K562 (cell line): Measurements from ENCODE around the gene KCNJ4. TPM values are rescaled to one million over a fixed set of nuclear protein-coding genes. Genes with fewer than 3 reads are reported as not detected.

Experiments
- CBX1 ChIP-seq: sonication (generic); IDR thresholded peaks from 2 replicates; pipeline ENCODE4 v1.6.1; 2016; ENCODE audit warnings: antibody characterized with exemption, low read depth, mild to moderate bottlenecking
- CHD4 ChIP-seq: fragments of 200-600 bp; sonication (generic); IDR thresholded peaks from 3 replicates; pipeline ENCODE4 v1.6.1; 2012; ENCODE audit warnings: low read depth, mild to moderate bottlenecking, mixed read lengths, low read length, inconsistent platforms; ENCODE audit not compliant: insufficient read depth, insufficient replicate concordance, poor library complexity, severe bottlenecking
- ELF4 ChIP-seq: fragments of 450-650 bp; formaldehyde crosslinking; IDR thresholded peaks from 2 replicates; pipeline ENCODE4 v1.4.0; 2022; ENCODE audit warnings: missing genetic modification characterization
- GATA2 ChIP-seq: sonication (generic); formaldehyde crosslinking; IDR thresholded peaks from 2 replicates; pipeline ENCODE4 v1.4.0; 2020; ENCODE audit warnings: mild to moderate bottlenecking, missing genetic modification reagents
- LEF1 ChIP-seq: fragments of 450-650 bp; IDR thresholded peaks from 2 replicates; pipeline ENCODE4 v1.6.1; 2016; ENCODE audit warnings: mild to moderate bottlenecking
- MCM2 ChIP-seq: fragments of 450-650 bp; IDR thresholded peaks from 2 replicates; pipeline ENCODE4 v1.6.1; 2017; ENCODE audit warnings: low read depth, mild to moderate bottlenecking
- NELFE ChIP-seq: IDR thresholded peaks from 2 replicates; pipeline ENCODE4 v1.6.1; 2011; ENCODE audit warnings: mild to moderate bottlenecking; ENCODE audit not compliant: insufficient read depth, insufficient read length
- RBM14 ChIP-seq: fragments of 200-400 bp; formaldehyde crosslinking; IDR thresholded peaks from 2 replicates; pipeline ENCODE4 v1.6.1; 2018; ENCODE audit warnings: low read depth, mild to moderate bottlenecking, low read length, moderate library complexity, borderline replicate concordance; ENCODE audit not compliant: insufficient read depth
- ZNF224 ChIP-seq: sonication (generic); formaldehyde crosslinking; IDR thresholded peaks from 2 replicates; pipeline ENCODE4 v1.8.0; 2022; ENCODE audit warnings: mild to moderate bottlenecking, missing genetic modification reagents
- polyA plus RNA-seq, 8 experiments: library from polyadenylated mRNA; depleted of rRNA in 4 of 8; stranded (reverse) in 5 of 8; unstranded in 3 of 8; fragments of >200 nt; fragmentation: Nextera tagmentation in 2 of 8; fragmentation: Illumina TruSeq in 1 of 8; extraction: Ambion mirVana in 2 of 8; extraction: Trizol in 1 of 8; gene quantifications; 2 replicates each; pipeline versions ENCODE4 v1.2.1 to v1.2.3, GENCODE V29; 2011 to 2014; ENCODE audit warnings: inconsistent platforms in 1 of 8, missing spikeins in 1 of 8
- total RNA-seq, 7 experiments: library from RNA; depleted of rRNA in 6 of 7; stranded (reverse); fragments of >200 nt in 6 of 7; fragmentation: Illumina TruSeq in 2 of 7; extraction: Trizol in 2 of 7; gene quantifications; 2 replicates each; pipeline versions ENCODE4 v1.2.1 to v1.2.3, GENCODE V29; 2011 to 2021; ENCODE audit warnings: low replicate concordance in 1 of 7
- TF ChIP-seq, protein P1 (sequence below): fragments of 450-650 bp; IDR thresholded peaks from 2 replicates; pipeline ENCODE4 v1.6.1; 2016; ENCODE audit warnings: missing biosample characterization, missing genetic modification characterization
- TF ChIP-seq, protein P2 (sequence below), 2 experiments: fragments of 450-650 bp in 1 of 2; sonication (generic) in 1 of 2; formaldehyde crosslinking in 1 of 2; IDR thresholded peaks; 2 replicates each; pipeline versions ENCODE4 v1.7.1 to v1.9.0; 2016 to 2022; ENCODE audit warnings: inconsistent platforms in 1 of 2, mild to moderate bottlenecking in 1 of 2, missing genetic modification reagents in 1 of 2

KCNJ4 gene
- total and polyA plus RNA-seq, 9 of the 15 experiments (the other 6 are each of a cell fraction or from before 2014, with no cell fraction given): 0.07 to 0.55 (median 0.09) TPM; not detected in 4

DNA sequence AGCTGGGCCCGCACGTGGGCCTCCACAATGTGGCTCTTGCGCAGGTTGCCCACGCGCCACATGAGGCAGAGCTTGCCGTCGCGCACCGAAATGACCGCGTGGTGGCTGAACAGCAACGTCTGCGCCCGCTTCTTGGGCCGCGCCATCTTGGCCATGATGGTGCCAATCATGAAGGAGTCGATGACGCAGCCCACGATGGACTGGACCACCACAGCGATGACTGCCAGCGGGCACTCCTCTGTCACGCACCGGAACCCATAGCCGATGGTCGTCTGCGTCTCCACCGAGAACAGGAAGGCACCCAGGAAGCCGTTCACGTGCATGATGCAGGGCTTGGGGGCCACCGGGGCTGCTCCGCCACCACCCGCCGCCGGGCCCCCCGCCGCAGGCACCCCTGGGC lies 27.5 kb downstream of the KCNJ4 start (continued):
- TF ChIP-seq, protein P1, sequence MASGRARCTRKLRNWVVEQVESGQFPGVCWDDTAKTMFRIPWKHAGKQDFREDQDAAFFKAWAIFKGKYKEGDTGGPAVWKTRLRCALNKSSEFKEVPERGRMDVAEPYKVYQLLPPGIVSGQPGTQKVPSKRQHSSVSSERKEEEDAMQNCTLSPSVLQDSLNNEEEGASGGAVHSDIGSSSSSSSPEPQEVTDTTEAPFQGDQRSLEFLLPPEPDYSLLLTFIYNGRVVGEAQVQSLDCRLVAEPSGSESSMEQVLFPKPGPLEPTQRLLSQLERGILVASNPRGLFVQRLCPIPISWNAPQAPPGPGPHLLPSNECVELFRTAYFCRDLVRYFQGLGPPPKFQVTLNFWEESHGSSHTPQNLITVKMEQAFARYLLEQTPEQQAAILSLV (tag): no peak
- TF ChIP-seq CBX1 (no peak), RBM14 (no peak), MCM2 (no peak), NELFE (no peak), CHD4 (no peak), LEF1 (no peak), GATA2 (no peak), ELF4 (no peak), ZNF224 (CRISPR knock-in tag) (no peak)
- TF ChIP-seq, protein P2, sequence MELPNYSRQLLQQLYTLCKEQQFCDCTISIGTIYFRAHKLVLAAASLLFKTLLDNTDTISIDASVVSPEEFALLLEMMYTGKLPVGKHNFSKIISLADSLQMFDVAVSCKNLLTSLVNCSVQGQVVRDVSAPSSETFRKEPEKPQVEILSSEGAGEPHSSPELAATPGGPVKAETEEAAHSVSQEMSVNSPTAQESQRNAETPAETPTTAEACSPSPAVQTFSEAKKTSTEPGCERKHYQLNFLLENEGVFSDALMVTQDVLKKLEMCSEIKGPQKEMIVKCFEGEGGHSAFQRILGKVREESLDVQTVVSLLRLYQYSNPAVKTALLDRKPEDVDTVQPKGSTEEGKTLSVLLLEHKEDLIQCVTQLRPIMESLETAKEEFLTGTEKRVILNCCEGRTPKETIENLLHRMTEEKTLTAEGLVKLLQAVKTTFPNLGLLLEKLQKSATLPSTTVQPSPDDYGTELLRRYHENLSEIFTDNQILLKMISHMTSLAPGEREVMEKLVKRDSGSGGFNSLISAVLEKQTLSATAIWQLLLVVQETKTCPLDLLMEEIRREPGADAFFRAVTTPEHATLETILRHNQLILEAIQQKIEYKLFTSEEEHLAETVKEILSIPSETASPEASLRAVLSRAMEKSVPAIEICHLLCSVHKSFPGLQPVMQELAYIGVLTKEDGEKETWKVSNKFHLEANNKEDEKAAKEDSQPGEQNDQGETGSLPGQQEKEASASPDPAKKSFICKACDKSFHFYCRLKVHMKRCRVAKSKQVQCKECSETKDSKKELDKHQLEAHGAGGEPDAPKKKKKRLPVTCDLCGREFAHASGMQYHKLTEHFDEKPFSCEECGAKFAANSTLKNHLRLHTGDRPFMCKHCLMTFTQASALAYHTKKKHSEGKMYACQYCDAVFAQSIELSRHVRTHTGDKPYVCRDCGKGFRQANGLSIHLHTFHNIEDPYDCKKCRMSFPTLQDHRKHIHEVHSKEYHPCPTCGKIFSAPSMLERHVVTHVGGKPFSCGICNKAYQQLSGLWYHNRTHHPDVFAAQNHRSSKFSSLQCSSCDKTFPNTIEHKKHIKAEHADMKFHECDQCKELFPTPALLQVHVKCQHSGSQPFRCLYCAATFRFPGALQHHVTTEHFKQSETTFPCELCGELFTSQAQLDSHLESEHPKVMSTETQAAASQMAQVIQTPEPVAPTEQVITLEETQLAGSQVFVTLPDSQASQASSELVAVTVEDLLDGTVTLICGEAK (IDR thresholded peaks at IDR 0.05): no peak
- TF ChIP-seq, protein P2 (CRISPR knock-in tag; IDR thresholded peaks at IDR 0.05): no peak
